Adrenal gland (tissue), 12 donors: ENCODE data around the gene CCL5. TPM values are rescaled to one million over a fixed set of nuclear protein-coding genes. Genes with fewer than 3 reads are reported as not detected.

ENCODE experiments used
- DNase-seq, 7 donors: peaks; one replicate each; pipeline ENCODE4 v3.0.0-alpha.2; 2019 to 2020
- H3K27ac ChIP-seq, 5 donors: fragments of 200-600 bp; sonication (generic) in 4 of 5; 1 replicate in 3 of 5; 2 replicates in 2 of 5; pipeline versions ENCODE4 v1.5.1 to v1.8.0; 2016 to 2020; ENCODE audit warnings: mild to moderate bottlenecking in 1 of 5
- H3K27me3 ChIP-seq: fragments of 200-600 bp; 2 replicates; pipeline ENCODE4 v1.8.0; 2021
- H3K36me3 ChIP-seq, 2 donors: fragments of 200-600 bp; replicated peaks in 1 of 2; 1 replicate in 1 of 2; 2 replicates in 1 of 2; pipeline versions ENCODE4 v1.5.1 to v1.8.0; 2018 to 2022
- H3K4me1 ChIP-seq, 2 donors: fragments of 200-600 bp; replicated peaks in 1 of 2; 1 replicate in 1 of 2; 2 replicates in 1 of 2; pipeline versions ENCODE4 v1.5.1 to v1.8.0; 2018 to 2021
- H3K4me3 ChIP-seq, 4 donors: fragments of 200-600 bp; sonication (generic) in 3 of 4; one replicate each; pipeline ENCODE4 v1.5.1; 2016 to 2018
- H3K9me3 ChIP-seq, 3 donors: fragments of 200-600 bp; sonication (generic) in 1 of 3; replicated peaks in 1 of 3; 1 replicate in 2 of 3; 2 replicates in 1 of 3; pipeline versions ENCODE4 v1.5.1 to v1.8.0; 2016 to 2021
- POLR2A ChIP-seq, 2 donors: fragments of 450-650 bp; IDR thresholded peaks; one replicate each; pipeline ENCODE4 v1.6.1; 2017; ENCODE audit warnings: antibody characterized with exemption in 2 of 2, mild to moderate bottlenecking in 2 of 2, moderate library complexity in 1 of 2
- WGBS, 4 donors: extraction: QIAGEN DNeasy Blood & Tissue Kit in 2 of 4; methylation state at CpG; one replicate each; pipeline versions ENCODE4 v1.1.5 to v1.1.7; 2013 to 2017; 5-methylcytosine and 5-hydroxymethylcytosine counted together
- intact Hi-C, 2 donors: fragments of 100-400 bp; cut with DNase I; formaldehyde crosslinking; loops; one replicate each; pipeline versions ENCODE4 v1.14.1 to v1.15.0; 2022 to 2023
- polyA plus RNA-seq, 3 donors: library from polyadenylated mRNA; stranded (reverse); fragments of 200-250 nt in 2 of 3; fragments of 350-450 nt in 1 of 3; fragmentation: Illumina TruSeq in 1 of 3; extraction: RNeasy Lipid Tissue Mini Kit (QIAGEN cat#74804) in 1 of 3; gene quantifications; one replicate each; pipeline ENCODE4 v1.2.3, GENCODE V29; 2013 to 2014
- total RNA-seq, 9 donors: library from RNA; depleted of rRNA in 4 of 9; stranded (reverse); fragments of >200 nt in 4 of 9; fragments of 120-200 nt in 1 of 9; fragmentation: NEBNext Ultra II Directional in 1 of 9; extraction: Animal tissue kit (Norgen Biotek cat#: 25700) in 1 of 9; gene quantifications; one replicate each; pipeline versions ENCODE4 v1.1.0 to v1.2.4, GENCODE V29; 2013 to 2023
- TF ChIP-seq, protein P1 (sequence below), 6 experiments: fragments of 450-650 bp in 4 of 6; fragments of 200-600 bp in 2 of 6; sonication (generic) in 1 of 6; IDR thresholded peaks; 1 replicate in 5 of 6; 2 replicates in 1 of 6; pipeline versions ENCODE4 v1.5.1 to v1.8.0; 2016 to 2021; ENCODE audit warnings: antibody characterized with exemption in 6 of 6, mild to moderate bottlenecking in 2 of 6, moderate library complexity in 1 of 6
- donor health status: healthy with polysubstance abuse.
- donor health status: Bipolar disorder and iron deficiency.
- donor health status: DM: yes; HTN: yes; CAD: no.
- donor health status: DM: no; HTN: no; CAD: no.
- donor health status: DM: no; HTN: no; CAD: no.
- donor health status: DM: yes; HTN: yes; CAD: no.

The CCL5 gene
- total and polyA plus RNA-seq, 12 donors = 0.83 to 10.7 (median 4.9) TPM

DNA sequence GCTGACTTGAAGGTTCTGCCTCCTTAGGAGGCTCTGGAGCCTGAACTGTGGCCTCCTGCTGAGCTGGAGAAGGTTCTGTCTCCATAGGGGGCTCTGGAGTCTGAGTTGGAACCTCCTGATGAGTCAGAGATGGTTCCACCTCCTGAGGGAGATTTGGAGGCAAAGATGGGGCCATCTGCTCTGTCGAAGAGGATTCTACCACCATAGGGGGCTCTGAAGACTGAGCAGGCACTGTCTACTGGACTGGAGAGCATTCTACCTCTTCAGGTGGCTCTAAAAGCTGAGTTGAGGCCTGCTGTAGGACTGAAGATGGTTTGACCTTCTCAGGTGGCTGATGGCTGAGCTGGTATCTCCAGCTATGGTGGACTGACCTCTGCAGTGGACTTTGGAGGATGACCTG lies 34.2 kb upstream of the CCL5 start:
- Histone ChIP-seq H3K9me3 (no peaks in the 10 kb centered on the region), H3K4me3 (no peak overlapping the region), H3K27ac (no peak overlapping the region), H3K27me3 (no peaks in the 10 kb centered on the region), H3K36me3 (no peaks in the 10 kb centered on the region), H3K4me1 (no peaks in the 10 kb centered on the region)
- no peak for DNase-seq
- TF ChIP-seq, protein P1, sequence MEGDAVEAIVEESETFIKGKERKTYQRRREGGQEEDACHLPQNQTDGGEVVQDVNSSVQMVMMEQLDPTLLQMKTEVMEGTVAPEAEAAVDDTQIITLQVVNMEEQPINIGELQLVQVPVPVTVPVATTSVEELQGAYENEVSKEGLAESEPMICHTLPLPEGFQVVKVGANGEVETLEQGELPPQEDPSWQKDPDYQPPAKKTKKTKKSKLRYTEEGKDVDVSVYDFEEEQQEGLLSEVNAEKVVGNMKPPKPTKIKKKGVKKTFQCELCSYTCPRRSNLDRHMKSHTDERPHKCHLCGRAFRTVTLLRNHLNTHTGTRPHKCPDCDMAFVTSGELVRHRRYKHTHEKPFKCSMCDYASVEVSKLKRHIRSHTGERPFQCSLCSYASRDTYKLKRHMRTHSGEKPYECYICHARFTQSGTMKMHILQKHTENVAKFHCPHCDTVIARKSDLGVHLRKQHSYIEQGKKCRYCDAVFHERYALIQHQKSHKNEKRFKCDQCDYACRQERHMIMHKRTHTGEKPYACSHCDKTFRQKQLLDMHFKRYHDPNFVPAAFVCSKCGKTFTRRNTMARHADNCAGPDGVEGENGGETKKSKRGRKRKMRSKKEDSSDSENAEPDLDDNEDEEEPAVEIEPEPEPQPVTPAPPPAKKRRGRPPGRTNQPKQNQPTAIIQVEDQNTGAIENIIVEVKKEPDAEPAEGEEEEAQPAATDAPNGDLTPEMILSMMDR (IDR thresholded peaks at IDR 0.05) = no peak
- TF ChIP-seq POLR2A (IDR thresholded peaks at IDR 0.05) = no peak
- 95 to 100% (median 95%) methylated on average over 1 of the region's 1 CpG; no CpG with 5 or more reads in 1 of the 4 donors for WGBS, 4 donors
- intact Hi-C loops = no loop called here

DNA sequence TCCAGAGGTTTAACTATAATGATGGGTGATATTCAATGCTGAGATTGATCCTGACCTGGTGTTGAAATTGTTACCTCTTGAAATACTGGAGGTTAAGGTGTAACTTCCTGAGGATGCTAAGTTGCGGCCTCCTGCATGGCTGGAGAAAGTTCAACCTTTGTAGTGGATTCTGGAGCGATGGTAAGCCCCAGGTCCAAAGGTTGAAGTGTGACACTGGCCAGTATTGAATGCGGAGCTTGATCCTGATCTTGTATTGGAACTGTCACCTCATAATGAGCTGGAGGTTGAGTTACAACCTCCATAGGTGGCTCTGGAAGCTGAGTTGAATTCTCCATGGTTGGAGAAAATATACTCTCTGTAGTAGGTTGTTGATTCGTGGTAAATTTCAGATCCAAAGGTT lies 33.4 kb upstream of the CCL5 start:
- no peaks in the 10 kb centered on the region for H3K9me3 ChIP-seq
- H3K27ac ChIP-seq = no peak overlapping the region
- no peak overlapping the region for H3K4me3 ChIP-seq
- TF ChIP-seq, protein P1 (IDR thresholded peaks at IDR 0.05) = no peak
- no peak for TF ChIP-seq POLR2A (IDR thresholded peaks at IDR 0.05)
- WGBS, 4 donors = 86 to 95% (median 88%) methylated on average over 4 of the region's 4 CpGs
- no peaks in the 10 kb centered on the region for H3K36me3 ChIP-seq
- intact Hi-C loops = no loop called here
- no peaks in the 10 kb centered on the region for H3K27me3 ChIP-seq
- H3K4me1 ChIP-seq = no peaks in the 10 kb centered on the region
- DNase-seq = no peak

DNA sequence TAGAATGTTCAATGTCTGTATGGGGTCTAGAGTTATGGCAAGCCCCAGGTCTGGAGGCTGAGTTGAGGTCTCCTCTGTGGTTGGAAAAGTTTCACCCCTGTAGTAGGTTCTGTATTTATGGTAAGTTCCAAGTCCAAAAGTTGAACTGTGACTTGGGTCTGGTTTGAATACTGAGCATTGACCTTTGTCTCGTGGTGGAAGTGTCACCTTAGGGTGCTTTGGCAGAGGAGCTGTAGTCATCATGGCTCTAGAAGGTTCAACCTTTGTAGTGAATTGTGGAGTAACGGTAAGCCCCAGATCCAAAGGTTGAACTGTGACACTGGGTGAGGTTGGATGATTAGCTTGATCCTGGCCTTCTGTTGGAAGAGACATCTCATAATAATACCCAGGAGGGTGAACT lies 32.8 kb upstream of the CCL5 start:
- Histone ChIP-seq H3K27me3 (no peaks in the 10 kb centered on the region), H3K4me3 (no peak overlapping the region), H3K4me1 (no peaks in the 10 kb centered on the region), H3K36me3 (no peaks in the 10 kb centered on the region), H3K27ac (no peak overlapping the region), H3K9me3 (no peaks in the 10 kb centered on the region)
- TF ChIP-seq, protein P1 (IDR thresholded peaks at IDR 0.05) = no peak
- no peak for TF ChIP-seq POLR2A (IDR thresholded peaks at IDR 0.05)
- DNase-seq = no peak
- 84 to 90% (median 86%) methylated on average over 2 of the region's 2 CpGs for whole genome bisulfite sequencing, 4 donors
- intact Hi-C loops = no loop called here

DNA sequence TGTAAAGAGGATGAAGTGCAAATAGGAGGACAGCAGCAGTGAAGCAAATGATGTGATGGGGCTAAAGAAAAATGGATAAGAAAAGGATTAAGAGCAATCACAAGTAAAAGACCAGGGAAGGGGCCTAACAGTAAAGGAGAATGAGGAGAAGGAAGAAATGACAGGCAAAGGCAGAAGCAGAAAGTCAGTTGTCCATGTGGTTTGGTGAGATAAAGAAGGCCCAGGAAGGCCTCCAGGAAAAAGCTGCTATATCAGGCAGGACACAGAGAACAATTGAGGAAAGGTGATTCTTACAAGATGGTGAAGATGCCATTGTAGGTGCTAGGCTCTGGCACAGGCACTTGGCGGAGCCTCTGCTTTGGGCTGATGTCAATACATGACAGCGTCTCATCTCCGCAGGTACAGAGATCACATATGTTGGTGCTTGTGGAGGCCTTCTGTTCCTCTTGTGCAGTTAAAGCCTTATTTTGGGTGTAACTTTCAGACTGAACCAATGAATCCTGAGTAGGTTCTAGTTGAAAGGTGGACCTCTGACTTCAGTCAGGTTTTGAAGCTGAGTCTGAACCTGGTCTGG lies 32.3 kb upstream of the CCL5 start:
- H3K36me3 ChIP-seq = no peaks in the 10 kb centered on the region
- no peak for TF ChIP-seq POLR2A (IDR thresholded peaks at IDR 0.05)
- intact Hi-C loops = no loop called here
- H3K4me1 ChIP-seq = no peaks in the 10 kb centered on the region
- no peak overlapping the region for H3K27ac ChIP-seq
- DNase-seq = no peak
- no peaks in the 10 kb centered on the region for H3K27me3 ChIP-seq
- no peaks in the 10 kb centered on the region for H3K9me3 ChIP-seq
- H3K4me3 ChIP-seq = no peak overlapping the region
- 92 to 99% (median 97%) methylated on average over 3 of the region's 3 CpGs for WGBS, 4 donors

DNA sequence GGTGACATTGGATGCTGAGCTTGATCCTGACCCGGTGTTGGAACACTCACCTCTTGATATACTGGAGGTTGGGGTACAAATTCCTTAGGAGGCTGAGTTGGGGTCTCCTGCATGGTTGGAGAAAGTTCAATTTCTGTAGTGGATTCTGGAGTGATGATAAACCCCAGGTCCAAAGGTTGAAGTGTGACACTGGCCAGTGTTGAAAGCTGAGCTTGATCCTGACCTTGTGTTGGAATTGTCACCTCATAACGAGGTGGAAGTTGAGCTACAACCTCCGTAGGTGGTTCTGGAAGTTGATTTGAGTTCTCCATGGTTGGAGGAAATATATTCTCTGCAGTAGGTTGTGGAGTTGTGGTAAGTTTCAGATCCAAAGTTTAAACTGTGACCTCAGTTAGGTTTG lies 29.2 kb upstream of the CCL5 start:
- Histone ChIP-seq H3K27ac (no peak overlapping the region), H3K36me3 (no peaks in the 10 kb centered on the region), H3K9me3 (no peaks in the 10 kb centered on the region), H3K4me1 (no peaks in the 10 kb centered on the region), H3K27me3 (no peaks in the 10 kb centered on the region), H3K4me3 (no peak overlapping the region)
- intact Hi-C loops = no loop called here
- TF ChIP-seq POLR2A (IDR thresholded peaks at IDR 0.05) = no peak
- TF ChIP-seq, protein P1 (IDR thresholded peaks at IDR 0.05) = no peak
- 79 to 90% (median 86%) methylated on average over 3 of the region's 3 CpGs for WGBS, 4 donors
- no peak for DNase-seq
